Retinal pigment epithelial cell (primary cell): ENCODE data around the gene GPN2.

Experiments
- DNase-seq: peaks from one replicate; pipeline ENCODE4 v3.0.0-alpha.2; 2010; ENCODE audit warnings: low read depth
- H3K4me3 ChIP-seq: 2 replicates; pipeline ENCODE4 v1.5.1; 2011; ENCODE audit warnings: mild to moderate bottlenecking, low read length, control low read depth, moderate library complexity
- TF ChIP-seq, protein P1 (sequence below): conservative IDR thresholded peaks from 2 replicates; pipeline ENCODE4 v1.5.1; 2011; ENCODE audit warnings: low read depth, low read length, control low read depth, inconsistent platforms

The GPN2 gene

DNA sequence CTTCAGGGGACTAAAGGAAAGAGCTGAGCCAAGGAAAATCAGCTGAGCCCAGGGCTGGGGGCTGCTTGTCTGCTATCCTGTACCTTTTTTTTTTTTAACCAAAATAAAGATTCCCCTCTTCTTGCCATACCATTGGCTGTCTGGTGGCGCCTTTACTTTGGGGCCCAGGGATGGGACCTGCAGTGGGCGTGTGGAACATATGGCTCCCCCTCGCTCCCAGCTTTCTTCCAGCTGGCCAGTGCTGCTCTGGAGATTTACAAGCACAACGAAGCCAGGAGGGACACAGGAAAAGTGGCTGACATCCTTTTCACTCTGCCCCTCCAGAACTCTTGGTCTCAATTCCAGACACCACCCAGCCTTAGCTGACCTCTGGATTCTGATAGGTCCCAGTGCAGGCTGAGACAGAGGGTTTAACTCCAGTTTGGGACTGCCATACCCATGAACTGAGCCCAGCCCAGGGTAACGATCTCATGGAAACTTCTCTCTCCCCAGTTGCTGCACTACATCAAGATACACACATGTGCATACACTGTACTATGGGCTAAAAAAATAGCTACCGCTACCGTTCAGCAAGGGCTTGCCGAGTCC is 32.5 kb downstream of the GPN2 start:
- TF ChIP-seq, protein P1, sequence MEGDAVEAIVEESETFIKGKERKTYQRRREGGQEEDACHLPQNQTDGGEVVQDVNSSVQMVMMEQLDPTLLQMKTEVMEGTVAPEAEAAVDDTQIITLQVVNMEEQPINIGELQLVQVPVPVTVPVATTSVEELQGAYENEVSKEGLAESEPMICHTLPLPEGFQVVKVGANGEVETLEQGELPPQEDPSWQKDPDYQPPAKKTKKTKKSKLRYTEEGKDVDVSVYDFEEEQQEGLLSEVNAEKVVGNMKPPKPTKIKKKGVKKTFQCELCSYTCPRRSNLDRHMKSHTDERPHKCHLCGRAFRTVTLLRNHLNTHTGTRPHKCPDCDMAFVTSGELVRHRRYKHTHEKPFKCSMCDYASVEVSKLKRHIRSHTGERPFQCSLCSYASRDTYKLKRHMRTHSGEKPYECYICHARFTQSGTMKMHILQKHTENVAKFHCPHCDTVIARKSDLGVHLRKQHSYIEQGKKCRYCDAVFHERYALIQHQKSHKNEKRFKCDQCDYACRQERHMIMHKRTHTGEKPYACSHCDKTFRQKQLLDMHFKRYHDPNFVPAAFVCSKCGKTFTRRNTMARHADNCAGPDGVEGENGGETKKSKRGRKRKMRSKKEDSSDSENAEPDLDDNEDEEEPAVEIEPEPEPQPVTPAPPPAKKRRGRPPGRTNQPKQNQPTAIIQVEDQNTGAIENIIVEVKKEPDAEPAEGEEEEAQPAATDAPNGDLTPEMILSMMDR: no peak
- H3K4me3 ChIP-seq: no peak overlapping the region
- no peak for DNase-seq

DNA sequence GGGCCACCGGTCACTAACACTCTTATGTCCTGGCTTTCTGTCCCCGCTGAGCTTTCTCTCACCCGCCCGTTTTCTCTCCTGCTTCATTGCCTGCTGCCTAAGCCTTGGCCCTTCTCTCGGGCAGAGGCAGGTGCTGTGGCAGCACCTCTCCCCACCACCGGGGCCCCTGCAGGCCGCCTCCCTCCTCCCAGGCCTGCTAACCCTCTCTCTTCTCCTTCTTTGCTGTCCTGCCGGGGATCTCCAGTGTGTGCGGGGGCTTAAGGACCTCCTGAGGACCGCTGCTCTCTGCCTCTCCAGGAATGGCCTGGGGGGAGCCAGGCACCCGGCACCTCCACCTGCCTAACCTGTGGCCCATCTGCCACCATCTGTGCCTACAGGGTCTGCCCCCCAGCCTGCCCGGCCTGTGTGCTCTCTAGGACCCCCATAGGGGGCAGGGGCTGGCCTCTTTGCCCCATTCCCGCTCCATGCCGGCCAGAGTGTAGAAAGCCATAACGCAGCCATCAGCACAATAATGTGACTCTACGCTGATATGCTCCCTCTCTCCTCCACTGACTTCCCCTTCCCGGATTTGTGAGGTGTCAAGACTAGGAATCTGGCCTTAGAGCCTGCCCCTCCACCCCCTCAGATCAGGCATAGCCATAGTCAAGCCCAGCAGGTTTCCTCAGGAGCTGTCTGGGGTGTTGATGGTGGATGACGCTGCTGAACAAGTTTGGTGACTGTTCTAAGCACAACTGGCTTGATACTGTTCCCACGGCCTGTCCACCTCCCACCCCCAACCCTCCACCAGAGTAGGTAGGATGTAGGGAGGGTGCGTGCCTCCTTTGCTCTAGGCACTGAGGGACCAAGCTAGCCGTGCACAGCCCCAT is 33.2 kb downstream of the GPN2 start:
- DNase-seq: no peak
- TF ChIP-seq, protein P1: no peak
- H3K4me3 ChIP-seq: no peak overlapping the region

DNA sequence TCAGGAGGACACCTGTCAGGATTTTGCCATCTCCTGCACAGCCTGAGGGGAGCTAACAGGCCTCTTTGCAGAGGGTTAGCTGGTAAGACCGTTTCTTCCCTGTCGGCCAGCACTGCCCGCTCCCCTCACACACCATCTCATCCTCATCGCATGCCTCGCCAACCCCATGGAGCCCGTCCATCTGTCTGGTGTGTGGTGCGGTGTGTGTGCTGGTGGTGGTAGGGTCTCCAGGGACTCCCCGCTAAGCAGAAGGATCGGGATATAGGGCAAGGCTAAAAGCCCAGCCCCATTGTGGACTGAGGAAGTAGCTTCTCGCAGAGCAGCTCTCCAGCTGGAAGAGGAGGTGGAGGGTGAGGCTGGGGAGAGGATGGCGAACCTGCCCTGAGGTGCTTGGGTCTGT is 33.9 kb downstream of the GPN2 start:
- no peak overlapping the region for H3K4me3 ChIP-seq
- TF ChIP-seq, protein P1: no peak
- no peak for DNase-seq

DNA sequence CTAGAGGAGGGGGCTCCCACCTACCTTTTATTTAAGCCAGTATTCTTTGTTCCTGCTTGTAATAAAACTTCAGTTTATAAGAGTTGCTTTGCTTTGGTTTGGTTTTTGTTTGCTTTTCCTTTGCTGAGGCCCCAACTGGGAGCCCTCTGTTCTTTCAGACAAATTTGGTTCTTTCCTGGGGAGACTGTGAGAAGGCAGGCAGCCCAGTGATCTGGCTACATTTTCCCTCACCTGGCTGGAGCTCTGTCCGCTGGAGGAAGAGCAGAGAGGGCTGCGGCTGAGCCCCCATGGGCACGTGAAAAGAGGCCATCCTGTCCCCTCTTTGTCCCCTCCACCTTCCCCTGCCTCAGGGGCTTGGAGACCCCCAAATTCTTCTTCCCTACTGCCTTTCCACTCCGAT is 34.4 kb downstream of the GPN2 start:
- no peak for DNase-seq
- H3K4me3 ChIP-seq: no peak overlapping the region
- TF ChIP-seq, protein P1: no peak

DNA sequence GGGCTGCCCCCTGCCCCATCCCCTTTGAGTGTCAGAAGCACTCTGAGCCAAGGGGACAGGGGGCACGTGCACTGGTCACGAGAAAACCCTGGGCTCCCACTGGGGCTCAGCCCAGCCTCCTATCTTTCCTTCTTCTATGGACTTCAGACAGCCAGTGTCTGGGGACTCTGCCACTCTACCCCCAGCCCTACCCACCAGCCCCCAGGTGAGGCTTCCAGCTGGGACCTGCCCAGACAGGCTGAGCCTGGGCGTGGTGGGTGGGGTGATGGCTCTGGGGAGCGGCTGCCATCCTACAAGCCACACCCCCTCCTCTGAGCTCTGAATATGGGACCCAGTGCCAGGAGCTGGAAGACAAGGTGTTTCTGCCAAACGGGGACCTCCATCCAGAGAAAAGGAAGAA is 35.2 kb downstream of the GPN2 start:
- no peak overlapping the region for H3K4me3 ChIP-seq
- TF ChIP-seq, protein P1: no peak
- no peak for DNase-seq

DNA sequence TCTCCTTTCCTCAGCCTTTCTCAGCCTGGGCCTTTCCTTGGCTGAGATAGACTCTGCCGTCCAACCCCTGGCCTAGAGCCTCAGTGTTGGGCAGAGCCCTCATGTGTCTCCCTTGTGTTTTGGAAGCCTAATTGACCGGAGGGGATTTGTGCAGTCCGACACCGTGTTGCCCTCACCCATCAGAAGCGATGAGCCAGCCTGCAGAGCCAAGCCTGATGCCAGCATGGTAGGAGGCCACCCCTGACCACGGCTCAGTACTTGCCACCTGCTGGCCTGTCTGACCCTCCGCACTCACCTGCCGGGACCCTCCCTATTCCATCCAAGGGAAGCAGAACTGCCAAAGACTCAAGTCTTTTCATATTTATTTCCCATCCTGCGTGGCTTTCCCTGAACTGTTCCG is 36.5 kb downstream of the GPN2 start:
- no peak for DNase-seq
- TF ChIP-seq, protein P1: no peak
- no peak overlapping the region for H3K4me3 ChIP-seq

DNA sequence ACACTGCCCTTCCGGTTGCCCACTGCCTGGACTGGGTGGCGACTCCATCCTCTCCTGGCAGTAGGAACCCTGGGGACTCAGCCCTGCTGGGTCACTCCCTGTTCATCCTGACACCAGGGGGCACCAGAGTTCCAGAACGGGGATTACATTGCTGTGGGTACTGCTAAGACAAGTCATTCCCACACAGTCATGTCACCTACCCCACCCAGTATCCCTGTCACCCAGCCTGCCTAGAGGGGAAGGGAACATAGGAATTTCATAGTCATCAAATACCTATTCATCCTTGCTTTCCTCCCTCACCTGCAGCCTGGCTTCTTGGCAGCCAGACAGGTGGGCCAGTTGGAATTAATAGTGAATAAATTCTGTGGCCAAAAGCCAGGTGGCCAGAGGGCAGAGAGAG is 36.9 kb downstream of the GPN2 start:
- H3K4me3 ChIP-seq: no peak overlapping the region
- peak; percentile 35 for DNase-seq
- TF ChIP-seq, protein P1: peak; percentile 93
